ENCODE measurements around the gene STX8. TPM values are rescaled to one million over a fixed set of nuclear protein-coding genes. Genes with fewer than 3 reads are reported as not detected.

STX8 gene
- total RNA-seq, 1 experiment from 2014 or later: 38.8 TPM

GRCh38 chr17:9269350-9270035, 306.1 kb downstream of the STX8 start (continued):
- TF ChIP-seq, protein P1, sequence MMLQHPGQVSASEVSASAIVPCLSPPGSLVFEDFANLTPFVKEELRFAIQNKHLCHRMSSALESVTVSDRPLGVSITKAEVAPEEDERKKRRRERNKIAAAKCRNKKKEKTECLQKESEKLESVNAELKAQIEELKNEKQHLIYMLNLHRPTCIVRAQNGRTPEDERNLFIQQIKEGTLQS (IDR thresholded peaks at IDR 0.05): no peak
- TF ChIP-seq ELF1 (IDR thresholded peaks at IDR 0.05; ENCODE audit: borderline replicate concordance, low read depth) (no peak), EZH2phosphoT487 (IDR thresholded peaks at IDR 0.05; ENCODE audit: borderline replicate concordance) (no peak), TCF7L2 (IDR thresholded peaks at IDR 0.05; ENCODE audit: borderline replicate concordance, extremely low read depth, insufficient read depth, insufficient read length) (no peak)

- no peaks in the 10 kb centered on the region for H3K9me3 ChIP-seq (ENCODE audit: control insufficient read depth in 1 of 2, insufficient read depth in 1 of 2, low read depth in 1 of 2, low read length in 2 of 2)
- no peak overlapping the region for H3K27ac ChIP-seq (ENCODE audit: low read depth, low read length)
- no peaks in the 10 kb centered on the region for H3K4me1 ChIP-seq (ENCODE audit: control insufficient read depth in 1 of 2, insufficient read depth in 2 of 2, low read length in 2 of 2)
- H3K4me3 ChIP-seq (replicated peaks in 1 of 2; ENCODE audit: low read depth in 1 of 2, low read length in 2 of 2): no peak overlapping the region
- ChIA-PET POLR2A (no interaction called here), CTCF (no interaction called here), RAD21 (ENCODE audit: low non-redundant PET in 1 of 2, low total read pairs in 2 of 2, uncharacterized antibody in 2 of 2, unreplicated experiment in 2 of 2) (no interaction called here)
- H3K9ac ChIP-seq (ENCODE audit: low read length): no peak overlapping the region
- intact Hi-C loops (cut with micrococcal nuclease): no loop called here
- H3K79me2 ChIP-seq (ENCODE audit: insufficient read depth, low read length): no peaks in the 10 kb centered on the region
- H4K20me1 ChIP-seq (ENCODE audit: insufficient read depth): no peaks in the 10 kb centered on the region
- ATAC-seq (no peak), DNase-seq (ENCODE audit: low read depth, low spot score) (no peak)
- no peaks in the 10 kb centered on the region for H3K27me3 ChIP-seq (ENCODE audit: insufficient read depth, low read length)
- H3K9me2 ChIP-seq (ENCODE audit: insufficient read depth): no peaks in the 10 kb centered on the region
- no TSS peak for BruUV-seq (replicated peaks)
- H2AFZ ChIP-seq (ENCODE audit: low read depth, low read length, poor library complexity, severe bottlenecking): no peak overlapping the region
- H3K36me3 ChIP-seq (ENCODE audit: control insufficient read depth in 1 of 2, insufficient read depth in 2 of 2, low read length in 2 of 2): no peaks in the 10 kb centered on the region
- no peak overlapping the region for H3K4me2 ChIP-seq (ENCODE audit: low read length)
- TF ChIP-seq, protein P2, sequence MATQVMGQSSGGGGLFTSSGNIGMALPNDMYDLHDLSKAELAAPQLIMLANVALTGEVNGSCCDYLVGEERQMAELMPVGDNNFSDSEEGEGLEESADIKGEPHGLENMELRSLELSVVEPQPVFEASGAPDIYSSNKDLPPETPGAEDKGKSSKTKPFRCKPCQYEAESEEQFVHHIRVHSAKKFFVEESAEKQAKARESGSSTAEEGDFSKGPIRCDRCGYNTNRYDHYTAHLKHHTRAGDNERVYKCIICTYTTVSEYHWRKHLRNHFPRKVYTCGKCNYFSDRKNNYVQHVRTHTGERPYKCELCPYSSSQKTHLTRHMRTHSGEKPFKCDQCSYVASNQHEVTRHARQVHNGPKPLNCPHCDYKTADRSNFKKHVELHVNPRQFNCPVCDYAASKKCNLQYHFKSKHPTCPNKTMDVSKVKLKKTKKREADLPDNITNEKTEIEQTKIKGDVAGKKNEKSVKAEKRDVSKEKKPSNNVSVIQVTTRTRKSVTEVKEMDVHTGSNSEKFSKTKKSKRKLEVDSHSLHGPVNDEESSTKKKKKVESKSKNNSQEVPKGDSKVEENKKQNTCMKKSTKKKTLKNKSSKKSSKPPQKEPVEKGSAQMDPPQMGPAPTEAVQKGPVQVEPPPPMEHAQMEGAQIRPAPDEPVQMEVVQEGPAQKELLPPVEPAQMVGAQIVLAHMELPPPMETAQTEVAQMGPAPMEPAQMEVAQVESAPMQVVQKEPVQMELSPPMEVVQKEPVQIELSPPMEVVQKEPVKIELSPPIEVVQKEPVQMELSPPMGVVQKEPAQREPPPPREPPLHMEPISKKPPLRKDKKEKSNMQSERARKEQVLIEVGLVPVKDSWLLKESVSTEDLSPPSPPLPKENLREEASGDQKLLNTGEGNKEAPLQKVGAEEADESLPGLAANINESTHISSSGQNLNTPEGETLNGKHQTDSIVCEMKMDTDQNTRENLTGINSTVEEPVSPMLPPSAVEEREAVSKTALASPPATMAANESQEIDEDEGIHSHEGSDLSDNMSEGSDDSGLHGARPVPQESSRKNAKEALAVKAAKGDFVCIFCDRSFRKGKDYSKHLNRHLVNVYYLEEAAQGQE (IDR thresholded peaks at IDR 0.05; ENCODE audit: low read depth): no peak
- TF ChIP-seq ZNF274 (IDR thresholded peaks at IDR 0.05; ENCODE audit: low read depth, low read length): no peak
- TF ChIP-seq, protein P1 (IDR thresholded peaks at IDR 0.05): no peak
- TF ChIP-seq CTCF (IDR thresholded peaks at IDR 0.05 in 2 of 3, conservative IDR thresholded peaks at IDR 0.05 in 1 of 3; ENCODE audit: borderline replicate concordance in 1 of 3, insufficient read depth in 1 of 3, low read depth in 2 of 3, low read length in 2 of 3): no peak
- TF ChIP-seq CEBPB (IDR thresholded peaks at IDR 0.05; ENCODE audit: low read depth): no peak
- TF ChIP-seq RAD21 (IDR thresholded peaks at IDR 0.05; ENCODE audit: low read depth): no peak
- no peak for TF ChIP-seq ZBTB33 (IDR thresholded peaks at IDR 0.05; ENCODE audit: extremely low read depth, insufficient replicate concordance, low read length)
- no peak for TF ChIP-seq EZH2 (IDR thresholded peaks at IDR 0.05)
- TF ChIP-seq, protein P3, sequence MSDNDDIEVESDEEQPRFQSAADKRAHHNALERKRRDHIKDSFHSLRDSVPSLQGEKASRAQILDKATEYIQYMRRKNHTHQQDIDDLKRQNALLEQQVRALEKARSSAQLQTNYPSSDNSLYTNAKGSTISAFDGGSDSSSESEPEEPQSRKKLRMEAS (IDR thresholded peaks at IDR 0.05): no peak
- no peak for TF ChIP-seq CBX3 (IDR thresholded peaks at IDR 0.05; ENCODE audit: low read depth)
- TF ChIP-seq ZFX (IDR thresholded peaks at IDR 0.05): no peak
- no peak for TF ChIP-seq JUND (IDR thresholded peaks at IDR 0.05)
- no peak for TF ChIP-seq YY1 (IDR thresholded peaks at IDR 0.05; ENCODE audit: extremely low read depth, insufficient replicate concordance, low read depth, low read length)
- no peak for TF ChIP-seq SIN3A (IDR thresholded peaks at IDR 0.05; ENCODE audit: low read depth)
Measured at GRCh38 chr17:9268546-9268945, 307.1 kb downstream of the STX8 start.
